IMR-90 (cell line): ENCODE results near the gene C3orf52. TPM values are rescaled to one million over a fixed set of nuclear protein-coding genes. Genes with fewer than 3 reads are reported as not detected.
"Not testable (repeated sequence)": the region's sequence is repeated elsewhere in the genome, so short reads cannot be mapped to it uniquely, and the experiment has no call there.

Experiments used
- ATAC-seq: fragments of 200-7000 bp; cut with Tn5 transposase; 2 replicates; pipeline ENCODE4 v1.9.1; 2020; ENCODE audit warnings: low read depth, mild to moderate bottlenecking, moderate library complexity
- BruUV-seq: library from RNA; stranded (reverse); fragments of 400-500 nt; replicated peaks from 2 replicates; lab custom pipeline; 2021; lab: Mats Ljungman, UMichigan
- CTCF ChIA-PET: fragments of 300-600 bp; formaldehyde crosslinking; extraction: SDS; loops from one replicate; lab custom pipeline; 2021; ENCODE audit warnings: antibody characterized with exemption; lab: Yijun Ruan, JAX
- POLR2A ChIA-PET: fragments of 300-600 bp; sonication (Branson Sonifier 250); formaldehyde crosslinking; loops from one replicate; lab custom pipeline; 2022; ENCODE audit warnings: antibody characterized with exemption; ENCODE audit not compliant: unreplicated experiment; lab: Charles Lee
- DNase-seq: peaks from one replicate; pipeline ENCODE4 v3.0.0; 2013
- H2AFZ ChIP-seq: replicated peaks from 2 replicates; pipeline ENCODE3; 2013; ENCODE audit warnings: low read length, mild to moderate bottlenecking; ENCODE audit not compliant: poor library complexity
- H2AK5ac ChIP-seq: 2 replicates; pipeline ENCODE4 v1.6.1; 2013; ENCODE audit warnings: low read depth, low read length, inconsistent platforms
- H2AK9ac ChIP-seq: replicated peaks from 2 replicates; pipeline ENCODE3; 2013; ENCODE audit warnings: mild to moderate bottlenecking, low read depth, low read length, moderate library complexity; ENCODE audit not compliant: poor library complexity
- H2BK120ac ChIP-seq: 2 replicates; pipeline ENCODE4 v1.6.1; 2013; ENCODE audit warnings: low read depth, low read length, inconsistent platforms
- H2BK15ac ChIP-seq: 3 replicates; pipeline ENCODE4 v1.6.1; 2013; ENCODE audit warnings: low read depth, low read length, inconsistent platforms
- H2BK20ac ChIP-seq: 2 replicates; pipeline ENCODE4 v1.6.1; 2013; ENCODE audit warnings: low read depth, mild to moderate bottlenecking, inconsistent platforms, low read length, moderate library complexity
- H2BK5ac ChIP-seq: 2 replicates; pipeline ENCODE4 v1.6.1; 2013; ENCODE audit warnings: mild to moderate bottlenecking, low read depth, low read length, inconsistent platforms; ENCODE audit not compliant: poor library complexity, severe bottlenecking
- H3K14ac ChIP-seq: replicated peaks from 2 replicates; pipeline ENCODE4 v1.6.1; 2013; ENCODE audit warnings: low read depth, low read length, inconsistent platforms
- H3K18ac ChIP-seq: 2 replicates; pipeline ENCODE4 v1.6.1; 2013; ENCODE audit warnings: low read depth, low read length, control low read depth
- H3K23ac ChIP-seq: 2 replicates; pipeline ENCODE4 v1.6.1; 2013; ENCODE audit warnings: low read depth, low read length, inconsistent platforms
- H3K27ac ChIP-seq: 2 replicates; pipeline ENCODE4 v1.5.1; 2013; ENCODE audit warnings: mild to moderate bottlenecking, control low read depth, low read length; ENCODE audit not compliant: insufficient read depth
- H3K27me3 ChIP-seq: 2 replicates; pipeline ENCODE4 v1.6.1; 2013; ENCODE audit warnings: low read length; ENCODE audit not compliant: control insufficient read depth, insufficient read depth
- H3K36me3 ChIP-seq: 2 replicates; pipeline ENCODE4 v1.6.1; 2013; ENCODE audit warnings: low read length, mixed read lengths; ENCODE audit not compliant: control insufficient read depth, insufficient read depth
- H3K4ac ChIP-seq: 2 replicates; pipeline ENCODE4 v1.6.1; 2013; ENCODE audit warnings: low read depth, low read length, inconsistent platforms
- H3K4me1 ChIP-seq: 2 replicates; pipeline ENCODE4 v1.6.1; 2013; ENCODE audit warnings: low read length, mixed read lengths; ENCODE audit not compliant: control insufficient read depth, insufficient read depth
- H3K4me2 ChIP-seq: 2 replicates; pipeline ENCODE4 v1.6.1; 2013; ENCODE audit warnings: low read depth, mild to moderate bottlenecking, control low read depth, low read length, moderate library complexity
- H3K4me3 ChIP-seq: 2 replicates; pipeline ENCODE4 v1.5.1; 2013; ENCODE audit warnings: low read depth, mild to moderate bottlenecking, control low read depth, low read length, moderate library complexity; ENCODE audit not compliant: insufficient read depth
- H3K56ac ChIP-seq: 2 replicates; pipeline ENCODE4 v1.6.1; 2013; ENCODE audit warnings: low read length, inconsistent platforms; ENCODE audit not compliant: insufficient read depth; ENCODE audit errors: extremely low read depth
- H3K79me1 ChIP-seq, 2 experiments: 2 replicates each; pipeline ENCODE4 v1.6.1; 2013; ENCODE audit warnings: low read length in 2 of 2, inconsistent platforms in 1 of 2, low read depth in 1 of 2
- H3K9ac ChIP-seq: 2 replicates; pipeline ENCODE4 v1.6.1; 2013; ENCODE audit warnings: low read depth, low read length, control low read depth
- H3K9me1 ChIP-seq: 2 replicates; pipeline ENCODE4 v1.6.1; 2013; ENCODE audit warnings: low read length, inconsistent platforms; ENCODE audit not compliant: insufficient read depth
- H3K9me3 ChIP-seq: 2 replicates; pipeline ENCODE4 v1.6.1; 2013; ENCODE audit warnings: low read length; ENCODE audit not compliant: control insufficient read depth, insufficient read depth
- H4K20me1 ChIP-seq: 2 replicates; pipeline ENCODE4 v1.6.1; 2013; ENCODE audit warnings: low read length, inconsistent platforms; ENCODE audit not compliant: insufficient read depth
- H4K5ac ChIP-seq: 2 replicates; pipeline ENCODE4 v1.6.1; 2013; ENCODE audit warnings: mild to moderate bottlenecking, low read depth, low read length, control low read depth
- H4K8ac ChIP-seq, 2 experiments: 2 replicates each; pipeline ENCODE4 v1.6.1; 2013; ENCODE audit warnings: low read depth in 2 of 2, low read length in 2 of 2, control low read depth in 1 of 2, inconsistent platforms in 1 of 2
- H4K91ac ChIP-seq: 2 replicates; pipeline ENCODE4 v1.6.1; 2013; ENCODE audit warnings: low read depth, low read length, inconsistent platforms; ENCODE audit not compliant: insufficient read depth
- BHLHE40 ChIP-seq: fragments of 150-350 bp; IDR thresholded peaks from 2 replicates; pipeline ENCODE4 v1.6.1; 2016; ENCODE audit warnings: mild to moderate bottlenecking, low read depth, low read length
- CEBPB ChIP-seq: IDR thresholded peaks from 2 replicates; pipeline ENCODE4 v1.6.1; 2012; ENCODE audit warnings: low read depth, low read length, improper control_type of control experiment
- CHD1 ChIP-seq: IDR thresholded peaks from 2 replicates; pipeline ENCODE4 v1.6.1; 2012; ENCODE audit warnings: low read depth, low read length, improper control_type of control experiment
- MAZ ChIP-seq: IDR thresholded peaks from 2 replicates; pipeline ENCODE4 v1.6.1; 2012; ENCODE audit warnings: low read depth, mild to moderate bottlenecking, low read length, improper control_type of control experiment, moderate library complexity, borderline replicate concordance
- MXI1 ChIP-seq: IDR thresholded peaks from 2 replicates; pipeline ENCODE4 v1.6.1; 2012; ENCODE audit warnings: low read depth, mild to moderate bottlenecking, low read length, moderate library complexity, borderline replicate concordance
- NFE2L2 ChIP-seq: fragments of 150-350 bp; IDR thresholded peaks from 2 replicates; pipeline ENCODE4 v1.6.1; 2016; ENCODE audit warnings: low read depth, mild to moderate bottlenecking, low read length
- POLR2A ChIP-seq: IDR thresholded peaks from 2 replicates; pipeline ENCODE4 v1.6.1; 2012; ENCODE audit warnings: mild to moderate bottlenecking, low read depth, low read length
- SMC3 ChIP-seq: fragments of 150-350 bp; IDR thresholded peaks from 2 replicates; pipeline ENCODE4 v1.6.1; 2016; ENCODE audit warnings: low read depth, mild to moderate bottlenecking, antibody characterized with exemption, low read length, moderate library complexity
- WGBS, 2 experiments: methylation state at CpG; one replicate each; pipeline versions ENCODE4 v1.1.5 to v1.1.7; 2013; ENCODE audit warnings: missing lambda C conversion rate in 2 of 2; ENCODE audit not compliant: insufficient read length in 1 of 2; ENCODE audit errors: extremely low coverage in 2 of 2; 5-methylcytosine and 5-hydroxymethylcytosine counted together
- dilution Hi-C: fragments of 300-500 bp; cut with HindIII; formaldehyde crosslinking; loops from one replicate; pipeline ENCODE4 v1.14.3; 2018; ENCODE audit warnings: low sequenced_read_pairs; ENCODE audit not compliant: unreplicated experiment
- in situ Hi-C: fragments of 300-500 bp; cut with MboI; formaldehyde crosslinking; loops from 3 replicates; pipeline ENCODE4 v1.14.3; 2019; ENCODE audit warnings: low sequenced_read_pairs, inconsistent platforms, mixed read lengths
- intact Hi-C: fragments of 100-400 bp; cut with micrococcal nuclease; formaldehyde crosslinking; loops from 2 replicates; pipeline ENCODE4 v1.10.0; 2022
- polyA plus RNA-seq, 3 experiments: library from polyadenylated mRNA; depleted of rRNA; stranded (reverse); fragments of >200 nt; gene quantifications; 2 replicates each; pipeline ENCODE4 v1.2.3, GENCODE V29; 2012; ENCODE audit warnings: low replicate concordance in 1 of 3
- total RNA-seq: library from RNA; depleted of rRNA; stranded (reverse); fragments of >200 nt; gene quantifications from 2 replicates; pipeline ENCODE4 v1.2.3, GENCODE V29; 2012

Gene C3orf52
- total and polyA plus RNA-seq, 2 of the 4 experiments (the other 2 are of a cell fraction), result 7.5 to 12.5 TPM

GRCh38 chr3:112061152-112061551 lies 25.0 kb upstream of the C3orf52 start:
- H3K4me1 ChIP-seq, result peaks cover 10% of the 10 kb centered on the region
- no peak overlapping the region for H4K8ac ChIP-seq
- no peak overlapping the region for H2AK5ac ChIP-seq
- peak overlapping the region; percentile 31 for H2BK5ac ChIP-seq
- H3K23ac ChIP-seq, result no peak overlapping the region
- H3K79me1 ChIP-seq, result no peaks in the 10 kb centered on the region
- no TSS peak for BruUV-seq
- ATAC-seq (peak; percentile 60), DNase-seq (peak; percentile 68)
- no peak overlapping the region for H3K56ac ChIP-seq
- no peaks in the 10 kb centered on the region for H3K9me3 ChIP-seq
- H3K36me3 ChIP-seq, result no peaks in the 10 kb centered on the region
- no peak overlapping the region for H2BK15ac ChIP-seq
- peak overlapping the region; percentile 8; the same call in 1 of the 2 replicates for H3K4ac ChIP-seq
- no peak overlapping the region for H2AFZ ChIP-seq
- no peak overlapping the region for H3K9ac ChIP-seq
- no peak overlapping the region for H4K91ac ChIP-seq
- POLR2A ChIA-PET, result no interaction called here
- no peak overlapping the region for H3K18ac ChIP-seq
- peaks cover 3% of the 10 kb centered on the region; the same call in 1 of the 2 replicates for H3K9me1 ChIP-seq
- 30% methylated on average over 2 of the region's 3 CpGs; no CpG with 5 or more reads in 1 of the 2 experiments for WGBS, 2 experiments
- no peak overlapping the region for H3K27ac ChIP-seq
- H3K14ac ChIP-seq, result no peak overlapping the region
- intact Hi-C loops, result no loop called here
- H2BK120ac ChIP-seq, result peak overlapping the region; percentile 68; the same call in 1 of the 2 replicates
- TF ChIP-seq POLR2A (no peak), MAZ (no peak), MXI1 (no peak), BHLHE40 (no peak), NFE2L2 (no peak), CHD1 (no peak), CEBPB (no peak), SMC3 (no peak)
- no peaks in the 10 kb centered on the region for H4K20me1 ChIP-seq
- H2BK20ac ChIP-seq, result 0 out of 2 replicates have a peak overlapping the region, but pooled peaks have one; percentile 42
- in situ Hi-C loops, result no loop called here
- no peak overlapping the region for H2AK9ac ChIP-seq
- CTCF ChIA-PET, result no interaction called here
- H3K4me3 ChIP-seq, result no peak overlapping the region
- peaks cover 2% of the 10 kb centered on the region; the same call in 1 of the 2 replicates for H3K27me3 ChIP-seq
- no peak overlapping the region for H4K5ac ChIP-seq
- dilution Hi-C loops, result no loop called here
- H3K4me2 ChIP-seq, result peak overlapping the region; percentile 35

- H3K14ac ChIP-seq, H3K4ac ChIP-seq, H2AK5ac ChIP-seq, ATAC-seq, H3K4me3 ChIP-seq, H2BK5ac ChIP-seq, H3K27me3 ChIP-seq, H3K9ac ChIP-seq, H3K56ac ChIP-seq, H2AFZ ChIP-seq, H3K9me3 ChIP-seq, dilution Hi-C loops, H4K20me1 ChIP-seq, H3K23ac ChIP-seq, POLR2A ChIA-PET, H4K8ac ChIP-seq, intact Hi-C loops, CTCF ChIA-PET, BruUV-seq, H3K4me2 ChIP-seq, H2BK20ac ChIP-seq, H2AK9ac ChIP-seq, H4K91ac ChIP-seq, H3K36me3 ChIP-seq, H3K27ac ChIP-seq, H3K79me1 ChIP-seq, H3K18ac ChIP-seq, H2BK15ac ChIP-seq, in situ Hi-C loops, H4K5ac ChIP-seq, DNase-seq, H3K9me1 ChIP-seq, H2BK120ac ChIP-seq: not testable (repeated sequence)
- peaks cover 10% of the 10 kb centered on the region for H3K4me1 ChIP-seq
- WGBS, 2 experiments, result 93% methylated on average over 3 of the region's 8 CpGs; no CpG with 5 or more reads in 1 of the 2 experiments
These were observed 13.7 kb upstream of the C3orf52 start for GRCh38 chr3:112072387-112073060.
